Measurements from ENCODE around the gene KCNIP1.

Gene KCNIP1

GRCh38 chr5:170503990-170504596 lies at the start of gene KCNIP1:
Gene KCNIP1 (plus strand): TSS chr5:170504020.
- DNase-seq (ENCODE audit: low read depth): no peak

GRCh38 chr5:170463426-170463825 lies 40.4 kb upstream of the KCNIP1 start:
- DNase-seq (ENCODE audit: low read depth): no peak

GRCh38 chr5:170464280-170465127 lies 39.3 kb upstream of the KCNIP1 start:
- DNase-seq (ENCODE audit: low read depth): no peak

DNA sequence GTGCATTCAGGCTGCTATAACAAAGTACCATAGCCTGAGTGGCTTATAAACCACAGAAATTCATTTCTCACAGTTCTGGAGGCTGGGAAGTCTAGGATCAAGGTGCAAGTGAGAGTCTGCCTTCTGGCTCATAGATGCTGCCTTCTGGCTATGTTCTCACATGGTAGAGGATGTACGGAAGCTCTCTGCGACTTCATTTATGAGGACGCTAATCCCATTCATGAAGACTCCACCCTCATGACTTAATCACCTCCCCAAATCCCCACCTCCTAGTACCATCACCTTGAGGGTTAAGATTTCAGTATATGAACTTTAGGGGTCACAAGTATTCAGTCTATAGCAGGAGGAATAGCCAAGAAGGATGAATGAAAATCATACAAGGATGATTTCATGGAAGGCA lies 37.3 kb upstream of the KCNIP1 start:
- no peak for DNase-seq (ENCODE audit: low read depth)

GRCh38 chr5:170466988-170467707 lies 36.7 kb upstream of the KCNIP1 start:
- DNase-seq (ENCODE audit: low read depth): peak; percentile 9

- DNase-seq (ENCODE audit: low read depth): no peak
Measured at GRCh38 chr5:170468633-170469285, 35.1 kb upstream of the KCNIP1 start.

GRCh38 chr5:170469414-170469813 lies 34.4 kb upstream of the KCNIP1 start:
- DNase-seq (ENCODE audit: low read depth): no peak

GRCh38 chr5:170470275-170470674 lies 33.5 kb upstream of the KCNIP1 start:
- DNase-seq (ENCODE audit: low read depth): no peak

GRCh38 chr5:170470808-170471404 lies 32.9 kb upstream of the KCNIP1 start:
- DNase-seq (ENCODE audit: low read depth): no peak

DNA sequence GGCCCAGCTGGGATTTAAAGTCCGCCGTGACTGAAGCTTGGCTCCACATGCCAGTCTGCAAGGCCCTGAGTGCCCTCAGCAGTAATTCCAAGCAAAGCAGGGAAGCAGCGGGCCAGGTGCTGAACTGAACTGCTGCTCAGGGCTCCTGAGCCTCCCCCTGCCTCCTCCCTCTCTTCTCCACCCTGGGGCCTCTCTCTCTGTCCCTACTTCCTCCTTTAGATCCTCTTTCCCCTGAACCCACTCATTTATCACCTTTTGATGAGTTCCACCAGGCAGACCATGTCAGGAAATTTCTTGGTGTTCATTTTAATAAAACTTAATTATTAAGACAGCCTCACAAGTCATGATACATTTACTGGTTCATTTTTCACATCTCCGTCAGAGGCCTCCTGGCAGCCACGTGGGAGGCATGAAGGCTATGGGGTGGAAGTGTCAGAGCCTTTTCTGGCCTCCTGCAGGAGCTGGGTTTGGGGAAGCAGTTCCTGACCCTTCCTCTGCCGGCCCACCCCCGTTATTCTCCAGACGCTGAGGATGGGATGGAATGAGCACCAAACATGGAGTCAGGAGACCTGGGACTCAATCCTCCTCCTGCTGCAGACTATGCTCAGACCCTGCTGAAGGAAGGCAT lies 32.2 kb upstream of the KCNIP1 start:
- DNase-seq (ENCODE audit: low read depth): no peak

DNA sequence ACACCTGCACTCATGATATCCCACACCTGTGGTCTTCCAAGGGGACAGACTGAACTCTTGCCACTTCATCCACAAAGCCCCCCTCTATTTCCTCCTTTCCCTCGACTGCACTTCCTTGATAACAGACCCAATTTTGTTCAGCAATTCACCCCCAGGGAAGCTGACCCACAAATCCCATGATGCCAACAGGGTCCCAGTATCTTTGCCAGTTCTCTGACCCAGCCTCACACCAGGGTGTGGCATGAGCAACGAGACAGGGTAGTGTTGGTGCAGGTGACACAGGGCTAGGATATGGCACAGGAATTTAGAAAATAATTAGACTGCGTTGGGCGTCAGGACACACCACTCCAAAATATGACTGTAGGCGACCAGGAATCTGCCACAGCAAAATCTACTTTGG lies 30.2 kb upstream of the KCNIP1 start:
- no peak for DNase-seq (ENCODE audit: low read depth)

GRCh38 chr5:170474489-170475274 lies 29.1 kb upstream of the KCNIP1 start:
- DNase-seq (ENCODE audit: low read depth): no peak

DNA sequence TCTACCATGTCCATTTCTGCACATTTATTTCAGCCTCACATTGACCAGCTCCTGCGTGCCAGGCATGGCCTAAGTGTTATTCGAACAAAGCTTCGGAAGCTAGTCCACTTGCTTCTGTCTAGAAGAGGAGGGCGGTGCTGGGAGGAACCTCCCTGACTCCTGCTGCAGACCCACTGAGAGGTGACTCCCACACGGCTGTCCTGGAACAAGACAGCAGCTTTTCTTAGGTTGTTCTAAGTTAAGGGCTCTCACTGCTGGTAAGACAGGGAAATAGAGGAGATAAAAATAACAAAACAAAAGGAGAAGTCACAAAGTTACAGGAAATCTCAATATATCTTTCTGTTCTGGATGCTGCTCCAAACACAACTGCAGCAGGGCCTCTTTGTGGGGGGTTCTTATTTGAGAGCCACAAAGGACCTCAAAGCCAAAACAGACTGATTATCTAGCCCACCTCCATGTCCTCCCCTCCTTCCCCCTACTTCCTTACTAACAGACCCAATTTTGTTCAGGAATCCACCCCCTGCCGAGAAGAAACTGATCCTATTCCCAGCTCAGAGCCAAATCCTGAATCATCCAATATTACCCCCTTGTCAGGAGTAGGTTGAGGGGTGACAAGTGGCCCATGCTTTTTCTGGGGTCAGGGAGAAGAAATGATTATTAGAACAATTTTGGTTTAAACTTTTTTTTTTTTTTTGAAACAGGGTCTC lies 28.4 kb upstream of the KCNIP1 start:
- no peak for DNase-seq (ENCODE audit: low read depth)

- no peak for DNase-seq (ENCODE audit: low read depth)
Measured at GRCh38 chr5:170476704-170477103, 27.1 kb upstream of the KCNIP1 start.

DNA sequence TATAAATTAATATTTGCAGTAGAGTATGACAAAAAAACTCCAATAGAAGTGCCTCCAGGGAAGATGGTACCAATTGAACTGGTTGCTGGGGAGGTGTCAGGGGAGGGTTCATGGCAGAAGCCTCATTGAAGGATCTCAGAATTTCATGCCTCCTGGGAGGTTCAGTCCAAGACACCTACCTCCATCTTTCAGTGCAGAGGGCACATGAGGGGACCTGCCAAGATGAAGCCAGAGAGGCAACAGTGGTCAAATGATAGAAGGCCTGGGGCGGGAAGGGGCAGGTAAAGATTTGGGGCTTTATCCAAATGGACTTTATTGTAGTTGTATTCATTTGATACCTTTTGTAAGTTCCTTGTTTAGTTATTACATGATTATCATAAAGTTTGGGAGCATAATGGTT lies 25.9 kb upstream of the KCNIP1 start:
- DNase-seq (ENCODE audit: low read depth): no peak

- DNase-seq (ENCODE audit: low read depth): no peak
Measured at GRCh38 chr5:170478306-170478705, 25.5 kb upstream of the KCNIP1 start.

DNA sequence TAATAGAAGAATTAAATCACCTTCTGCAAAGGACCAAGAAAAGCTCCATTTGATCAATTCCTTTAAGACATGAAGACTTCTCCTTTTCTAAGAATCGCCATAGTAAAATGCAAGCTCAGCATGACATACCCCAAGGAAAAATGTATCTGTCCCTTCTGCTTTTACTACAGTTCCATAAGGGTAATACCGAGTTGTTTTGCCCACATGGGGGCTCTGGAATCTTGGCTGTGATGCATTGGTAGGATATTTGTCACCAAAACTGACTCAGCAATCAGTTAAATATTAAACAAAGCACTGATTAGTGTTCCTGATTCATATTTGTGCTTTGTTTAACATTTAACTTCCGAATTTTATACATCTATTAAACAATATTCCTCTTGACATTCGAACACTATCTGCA lies 24.3 kb upstream of the KCNIP1 start:
- DNase-seq (ENCODE audit: low read depth): no peak

- no peak for DNase-seq (ENCODE audit: low read depth)
Measured at GRCh38 chr5:170480260-170480659, 23.6 kb upstream of the KCNIP1 start.

DNA sequence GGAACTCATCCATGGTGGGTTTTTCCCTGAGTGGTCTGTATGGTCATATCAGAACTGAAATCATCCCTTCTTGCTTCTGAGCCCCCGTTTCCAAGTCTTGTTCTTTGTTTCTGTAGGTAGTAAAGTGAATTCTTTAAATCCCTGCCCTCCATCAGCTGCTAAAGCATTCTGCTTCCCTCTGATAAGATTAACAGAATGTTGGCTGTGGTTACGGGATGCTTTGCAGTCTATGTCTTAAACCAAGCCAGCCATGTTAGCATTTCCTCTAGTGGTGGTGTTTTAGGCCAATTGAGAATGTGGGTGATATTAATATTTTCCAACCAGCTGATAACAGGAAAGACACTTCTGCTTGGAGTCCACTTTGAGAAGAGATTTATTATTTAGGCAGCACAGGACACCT lies 22.0 kb upstream of the KCNIP1 start:
- no peak for DNase-seq (ENCODE audit: low read depth)

GRCh38 chr5:170482511-170482910 lies 21.3 kb upstream of the KCNIP1 start:
- DNase-seq (ENCODE audit: low read depth): no peak
